Stimulated activated CD4-positive, alpha-beta T cell treated with anti-CD3 and anti-CD28 coated beads, Interleukin-4, amount 100 ng/mL, for 48 hours (primary cell): ENCODE data around the gene KRTAP5-2.
"Not testable (repeated sequence)": the region's sequence is repeated elsewhere in the genome, so short reads cannot be mapped to it uniquely, and the experiment has no call there.

Source experiments
- DNase-seq, 2 donors: peaks; one replicate each; pipeline ENCODE4 v3.0.0-alpha.2; 2020; ENCODE audit warnings: low read depth in 2 of 2

Gene KRTAP5-2

GRCh38 chr11:1628506-1629325 is 30.6 kb upstream of the KRTAP5-2 start:
- DNase-seq = peak; percentile 48 to 55

GRCh38 chr11:1625541-1625940 is 27.4 kb upstream of the KRTAP5-2 start:
- DNase-seq = no peak

GRCh38 chr11:1624621-1625020 is 26.5 kb upstream of the KRTAP5-2 start:
- no peak for DNase-seq

GRCh38 chr11:1623716-1624115 is 25.6 kb upstream of the KRTAP5-2 start:
- no peak for DNase-seq

- no peak for DNase-seq
Measured at GRCh38 chr11:1622086-1622485, 24.0 kb upstream of the KRTAP5-2 start, which contains the start of gene KRTAP5-4. KRTAP5-4 (minus strand) TSS chr11:1622138; CDS start chr11:1622093, 45 bp downstream.

GRCh38 chr11:1619449-1619848 is 21.4 kb upstream of the KRTAP5-2 start:
- no peak for DNase-seq

- DNase-seq = no peak
Measured at GRCh38 chr11:1618231-1618630, 20.1 kb upstream of the KRTAP5-2 start.

GRCh38 chr11:1608363-1608762 is 10.3 kb upstream of the KRTAP5-2 start, which contains the start of gene KRTAP5-3:
KRTAP5-3 (minus strand) TSS chr11:1608463; CDS start chr11:1608385, 78 bp downstream.
- DNase-seq = no peak

- not testable (repeated sequence) for DNase-seq
Measured at GRCh38 chr11:1607901-1608300, 9.8 kb upstream of the KRTAP5-2 start.

GRCh38 chr11:1607156-1607845 is 9.2 kb upstream of the KRTAP5-2 start:
- not testable (repeated sequence) for DNase-seq

- DNase-seq = not testable (repeated sequence)
Measured at GRCh38 chr11:1605923-1606322, 7.8 kb upstream of the KRTAP5-2 start.

- no peak for DNase-seq
Measured at GRCh38 chr11:1604711-1605110, 6.6 kb upstream of the KRTAP5-2 start.

GRCh38 chr11:1604181-1604580 is 6.1 kb upstream of the KRTAP5-2 start:
- no peak for DNase-seq

GRCh38 chr11:1603629-1604028 is 5.5 kb upstream of the KRTAP5-2 start:
- no peak for DNase-seq

- not testable (repeated sequence) for DNase-seq
Measured at GRCh38 chr11:1601663-1602062, 3.6 kb upstream of the KRTAP5-2 start.

- DNase-seq = no peak
Measured at GRCh38 chr11:1600626-1601025, 2.5 kb upstream of the KRTAP5-2 start.

- DNase-seq = no peak
Measured at GRCh38 chr11:1598816-1599215, 722 bp upstream of the KRTAP5-2 start.

- DNase-seq = not testable (repeated sequence)
Measured at GRCh38 chr11:1598406-1598805, 312 bp upstream of the KRTAP5-2 start.

- DNase-seq = no peak
Measured at GRCh38 chr11:1597331-1597993, 632 bp downstream of the KRTAP5-2 start.

- DNase-seq = not testable (repeated sequence)
Measured at GRCh38 chr11:1596576-1597121, 1.4 kb downstream of the KRTAP5-2 start.

- DNase-seq = not testable (repeated sequence)
Measured at GRCh38 chr11:1595994-1596575, 2.0 kb downstream of the KRTAP5-2 start.

- DNase-seq = no peak
Measured at GRCh38 chr11:1592628-1593027, 5.5 kb downstream of the KRTAP5-2 start.
